WTC11 (cell line): ENCODE measurements around the gene RHOA. TPM values are rescaled to one million over a fixed set of nuclear protein-coding genes. Genes with fewer than 3 reads are reported as not detected.

Experiments used
- ATAC-seq: fragments of 200-7000 bp; cut with Tn5 transposase; 2 replicates; pipeline ENCODE4 v1.10.0; 2021; ENCODE audit warnings: mild to moderate bottlenecking, moderate library complexity
- CTCF ChIA-PET: fragments of 300-600 bp; sonication (Branson Sonifier 250); formaldehyde crosslinking; loops from one replicate; lab custom pipeline; 2021; ENCODE audit warnings: antibody characterized with exemption; lab: Charles Lee
- POLR2A ChIA-PET: fragments of 350-600 bp; sonication (Branson Sonifier 250); formaldehyde crosslinking; loops from one replicate; lab custom pipeline; 2021; ENCODE audit warnings: antibody characterized with exemption; lab: Charles Lee
- DNase-seq: peaks from one replicate; pipeline ENCODE4 v3.0.0; 2021; ENCODE audit warnings: low spot score
- H3K27ac Mint-ChIP-seq: 2 replicates; pipeline ENCODE4 v1.8.0; 2021; ENCODE audit warnings: mixed read lengths
- H3K27me3 Mint-ChIP-seq: 2 replicates; pipeline ENCODE4 v1.8.0; 2021; ENCODE audit warnings: low read depth, mild to moderate bottlenecking, moderate library complexity, mixed read lengths
- H3K36me3 Mint-ChIP-seq: 2 replicates; pipeline ENCODE4 v1.8.0; 2021; ENCODE audit warnings: mixed read lengths
- H3K4me1 Mint-ChIP-seq: 2 replicates; pipeline ENCODE4 v1.8.0; 2022; ENCODE audit warnings: mixed read lengths
- H3K4me3 Mint-ChIP-seq: 2 replicates; pipeline ENCODE4 v1.8.0; 2021; ENCODE audit warnings: mild to moderate bottlenecking, moderate library complexity, mixed read lengths
- H3K9me3 Mint-ChIP-seq: 2 replicates; pipeline ENCODE4 v1.8.0; 2021; ENCODE audit warnings: mixed read lengths
- CBFB ChIP-seq: sonication (generic); formaldehyde crosslinking; IDR thresholded peaks from 2 replicates; pipeline ENCODE4 v1.8.1; 2022; ENCODE audit warnings: mild to moderate bottlenecking, low read depth, missing genetic modification reagents
- EMX1 ChIP-seq: fragments of 250-450 bp; sonication (Bioruptor Pico); IDR thresholded peaks from 2 replicates; pipeline ENCODE4 v1.8.0; 2021; ENCODE audit warnings: mild to moderate bottlenecking
- JAZF1 ChIP-seq: fragments of 250-450 bp; sonication (Bioruptor Pico); IDR thresholded peaks from 2 replicates; pipeline ENCODE4 v1.9.0; 2021; ENCODE audit warnings: moderate library complexity, mild to moderate bottlenecking, inconsistent platforms
- KAT7 ChIP-seq: sonication (generic); formaldehyde crosslinking; IDR thresholded peaks from 2 replicates; pipeline ENCODE4 v1.8.1; 2023; ENCODE audit warnings: missing genetic modification reagents, mild to moderate bottlenecking, borderline replicate concordance
- MYBL2 ChIP-seq: sonication (generic); formaldehyde crosslinking; IDR thresholded peaks from 2 replicates; pipeline ENCODE4 v1.8.1; 2023; ENCODE audit warnings: mild to moderate bottlenecking, moderate library complexity, missing genetic modification reagents
- SOX15 ChIP-seq: fragments of 250-450 bp; sonication (Bioruptor Pico); IDR thresholded peaks from 2 replicates; pipeline ENCODE4 v1.9.0; 2021; ENCODE audit warnings: mild to moderate bottlenecking
- SP1 ChIP-seq: sonication (generic); formaldehyde crosslinking; conservative IDR thresholded peaks from 2 replicates; pipeline ENCODE4 v1.8.1; 2022; ENCODE audit warnings: missing genetic modification reagents
- ZNF281 ChIP-seq: sonication (generic); formaldehyde crosslinking; IDR thresholded peaks from 2 replicates; pipeline ENCODE4 v1.8.0; 2023; ENCODE audit warnings: mild to moderate bottlenecking, missing genetic modification reagents
- ZNF423 ChIP-seq: fragments of 250-450 bp; sonication (Bioruptor Pico); IDR thresholded peaks from 2 replicates; pipeline ENCODE4 v2.1.2; 2022; ENCODE audit warnings: mild to moderate bottlenecking, moderate library complexity
- ZNF512 ChIP-seq: sonication (generic); formaldehyde crosslinking; IDR thresholded peaks from 2 replicates; pipeline ENCODE4 v1.8.1; 2022; ENCODE audit warnings: missing genetic modification reagents, borderline replicate concordance
- ZNF532 ChIP-seq: fragments of 250-450 bp; sonication (Bioruptor Pico); IDR thresholded peaks from 2 replicates; pipeline ENCODE4 v1.9.0; 2021; ENCODE audit warnings: mild to moderate bottlenecking, borderline replicate concordance
- total RNA-seq: library from RNA; stranded (reverse); gene quantifications from 3 replicates; pipeline ENCODE4 v1.2.3, GENCODE V29; 2021
- TF ChIP-seq, protein P1 (sequence below): sonication (generic); formaldehyde crosslinking; conservative IDR thresholded peaks from 2 replicates; pipeline ENCODE4 v1.8.1; 2022; ENCODE audit warnings: mild to moderate bottlenecking, missing genetic modification reagents
- TF ChIP-seq, protein P2 (sequence below): fragments of 250-450 bp; sonication (Bioruptor Pico); IDR thresholded peaks from 2 replicates; pipeline ENCODE4 v1.9.0; 2021; ENCODE audit warnings: mild to moderate bottlenecking
- TF ChIP-seq, protein P3 (sequence below): sonication (generic); formaldehyde crosslinking; IDR thresholded peaks from 2 replicates; pipeline ENCODE4 v1.8.0; 2022; ENCODE audit warnings: mild to moderate bottlenecking, missing genetic modification reagents

The RHOA gene
- total RNA-seq, 1 experiment from 2014 or later: 367 TPM

DNA sequence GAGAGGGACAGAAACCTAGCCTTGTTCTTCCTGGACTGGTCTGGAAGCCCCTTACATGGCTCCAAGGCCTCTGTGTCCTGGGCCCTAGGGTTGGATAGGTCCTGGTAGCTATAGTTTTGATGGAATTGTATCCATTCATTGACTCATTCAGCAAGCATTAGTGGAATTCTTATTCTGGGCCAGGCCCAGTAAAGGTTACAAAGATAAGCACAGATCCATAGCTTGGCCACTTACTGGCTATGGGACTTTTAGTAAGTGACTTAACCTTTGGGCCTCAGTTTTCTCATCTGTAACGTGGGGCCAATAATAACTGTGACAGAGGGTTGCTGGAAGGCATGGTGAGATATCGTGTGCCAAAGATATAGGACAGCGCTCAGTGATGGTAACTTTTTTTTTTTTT lies 44.7 kb upstream of the RHOA start:
- H3K4me1 Mint-ChIP-seq: peaks cover 45% of the 10 kb centered on the region
- H3K36me3 Mint-ChIP-seq: no peaks in the 10 kb centered on the region
- no peak overlapping the region for H3K27ac Mint-ChIP-seq
- DNase-seq: no peak
- ChIA-PET CTCF (interaction anchor here (1.2 to 1.6 kb wide), 2 partner anchors 34 to 84 kb away, joined by 3 to 4 read pairs; no protein-coding TSS in a partner anchor), POLR2A (interaction anchor here (6.7 kb wide), 1 partner anchor 14 kb away, joined by 125 read pairs; the partner anchor contains the start of gene DAG1)
- no peak overlapping the region for H3K4me3 Mint-ChIP-seq
- TF ChIP-seq, protein P1, sequence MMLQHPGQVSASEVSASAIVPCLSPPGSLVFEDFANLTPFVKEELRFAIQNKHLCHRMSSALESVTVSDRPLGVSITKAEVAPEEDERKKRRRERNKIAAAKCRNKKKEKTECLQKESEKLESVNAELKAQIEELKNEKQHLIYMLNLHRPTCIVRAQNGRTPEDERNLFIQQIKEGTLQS: no peak
- no peak for TF ChIP-seq SP1 (CRISPR knock-in tag)
- TF ChIP-seq JAZF1 (CRISPR knock-in tag): no peak
- TF ChIP-seq, protein P2, sequence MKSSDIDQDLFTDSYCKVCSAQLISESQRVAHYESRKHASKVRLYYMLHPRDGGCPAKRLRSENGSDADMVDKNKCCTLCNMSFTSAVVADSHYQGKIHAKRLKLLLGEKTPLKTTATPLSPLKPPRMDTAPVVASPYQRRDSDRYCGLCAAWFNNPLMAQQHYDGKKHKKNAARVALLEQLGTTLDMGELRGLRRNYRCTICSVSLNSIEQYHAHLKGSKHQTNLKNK (CRISPR knock-in tag): no peak
- no peak for TF ChIP-seq MYBL2 (CRISPR knock-in tag)
- no peak for TF ChIP-seq EMX1 (CRISPR knock-in tag)
- TF ChIP-seq ZNF423: no peak
- no peak for TF ChIP-seq CBFB (CRISPR knock-in tag)
- TF ChIP-seq, all 79 proteins: peak for 0
- ATAC-seq: no peak
- Mint-ChIP-seq H3K9me3 (no peaks in the 10 kb centered on the region), H3K27me3 (no peaks in the 10 kb centered on the region)

GRCh38 chr3:49454898-49455681 lies 43.3 kb upstream of the RHOA start:
- no peak for DNase-seq
- H3K27me3 Mint-ChIP-seq: no peaks in the 10 kb centered on the region
- H3K36me3 Mint-ChIP-seq: no peaks in the 10 kb centered on the region
- H3K27ac Mint-ChIP-seq: peak overlapping the region; percentile 85
- H3K4me3 Mint-ChIP-seq: no peak overlapping the region
- H3K4me1 Mint-ChIP-seq: peaks cover 31% of the 10 kb centered on the region
- no peak for ATAC-seq
- CTCF ChIA-PET: interaction anchor here (0.6 to 2.7 kb wide), 30 partner anchors 9 to 433 kb away, joined by 3 to 62 read pairs (median 6); partner anchors contain the start of genes BSN, C3orf62, DAG1 and IMPDH2
- POLR2A ChIA-PET: interaction anchor here (1.0 to 2.2 kb wide), 5 partner anchors 14 to 115 kb away, joined by 3 to 19 read pairs (median 9); partner anchors contain the start of gene DAG1
- TF ChIP-seq SOX15 (CRISPR knock-in tag): no peak
- TF ChIP-seq, protein P3, sequence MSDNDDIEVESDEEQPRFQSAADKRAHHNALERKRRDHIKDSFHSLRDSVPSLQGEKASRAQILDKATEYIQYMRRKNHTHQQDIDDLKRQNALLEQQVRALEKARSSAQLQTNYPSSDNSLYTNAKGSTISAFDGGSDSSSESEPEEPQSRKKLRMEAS (CRISPR knock-in tag): 0 out of 2 replicates have a peak, but pooled peaks have one; percentile 10
- H3K9me3 Mint-ChIP-seq: no peaks in the 10 kb centered on the region

DNA sequence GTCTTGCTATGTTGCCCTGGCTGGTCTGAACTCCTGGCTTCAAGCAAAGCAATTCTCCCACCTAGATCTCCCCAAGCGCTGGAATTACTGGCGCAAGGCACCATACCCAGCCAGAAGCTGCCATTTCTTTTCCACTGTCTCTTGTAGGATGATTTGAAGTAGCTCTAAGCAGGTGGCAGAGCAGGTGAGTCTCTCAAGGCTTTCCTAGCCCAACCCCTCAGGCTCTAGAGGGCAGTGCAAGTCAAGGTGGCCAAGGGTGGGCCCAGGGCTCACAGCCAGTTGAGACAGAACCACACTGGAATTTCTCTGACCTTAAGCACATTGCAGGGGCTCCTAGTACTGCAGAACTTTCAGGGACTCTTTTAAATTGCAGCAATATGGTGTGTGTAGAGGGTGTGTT lies 42.7 kb upstream of the RHOA start:
- DNase-seq (peak; percentile 76), ATAC-seq (peak; percentile 92)
- no peaks in the 10 kb centered on the region for H3K36me3 Mint-ChIP-seq
- POLR2A ChIA-PET: interaction anchor here (0.5 to 2.2 kb wide), 7 partner anchors 15 to 114 kb away, joined by 3 to 19 read pairs (median 3); partner anchors contain the start of gene DAG1
- CTCF ChIA-PET: interaction anchor here (0.5 to 2.7 kb wide), 43 partner anchors 10 to 432 kb away, joined by 3 to 62 read pairs (median 5); partner anchors contain the start of genes AMT, BSN, C3orf62 and DAG1
- no peaks in the 10 kb centered on the region for H3K27me3 Mint-ChIP-seq
- H3K4me3 Mint-ChIP-seq: no peak overlapping the region
- no peak for TF ChIP-seq ZNF281 (CRISPR knock-in tag)
- TF ChIP-seq SP1 (CRISPR knock-in tag): 0 out of 2 replicates have a peak, but pooled peaks have one; percentile 28
- TF ChIP-seq KAT7: no peak
- no peak for TF ChIP-seq ZNF512 (CRISPR knock-in tag)
- TF ChIP-seq ZNF532 (CRISPR knock-in tag): no peak
- H3K9me3 Mint-ChIP-seq: no peaks in the 10 kb centered on the region
- peaks cover 25% of the 10 kb centered on the region for H3K4me1 Mint-ChIP-seq
- no peak overlapping the region for H3K27ac Mint-ChIP-seq
